K562 (cell line): ENCODE results near the gene RASGRP2. TPM values are rescaled to one million over a fixed set of nuclear protein-coding genes. Genes with fewer than 3 reads are reported as not detected.

Source experiments
- BRD9 ChIP-seq: fragments of 450-650 bp; IDR thresholded peaks from 2 replicates; pipeline ENCODE4 v1.6.1; 2018; ENCODE audit warnings: low read depth; ENCODE audit not compliant: partially characterized antibody
- CEBPG ChIP-seq, 3 experiments: fragments of 200-800 bp in 1 of 3; sonication (Bioruptor generic) in 1 of 3; sonication (generic) in 1 of 3; formaldehyde crosslinking in 1 of 3; IDR thresholded peaks in 2 of 3; conservative IDR thresholded peaks in 1 of 3; 2 replicates each; pipeline versions ENCODE4 v1.6.1 to v1.8.0; 2016 to 2022; ENCODE audit warnings: missing compliant biosample characterization in 2 of 3, missing genetic modification characterization in 2 of 3, mild to moderate bottlenecking in 1 of 3, missing genetic modification reagents in 1 of 3
- DIDO1 ChIP-seq: fragments of 450-650 bp; IDR thresholded peaks from 2 replicates; pipeline ENCODE4 v1.6.1; 2016; ENCODE audit warnings: low read depth, missing biosample characterization, missing genetic modification characterization
- GTF2A2 ChIP-seq: IDR thresholded peaks from 2 replicates; pipeline ENCODE4 v1.6.1; 2016; ENCODE audit warnings: mild to moderate bottlenecking, missing genetic modification characterization, missing compliant biosample characterization
- HCFC1 ChIP-seq: IDR thresholded peaks from 2 replicates; pipeline ENCODE4 v1.6.1; 2012; ENCODE audit warnings: low read depth, low read length, improper control_type of control experiment
- HMG20A ChIP-seq: fragments of 450-650 bp; formaldehyde crosslinking; conservative IDR thresholded peaks from 2 replicates; pipeline ENCODE4 v1.4.0; 2020; ENCODE audit warnings: mild to moderate bottlenecking, mixed read lengths
- HSF4 ChIP-seq: fragments of 250-450 bp; sonication (Bioruptor Pico); IDR thresholded peaks from 2 replicates; pipeline ENCODE4 v2.1.2; 2022; ENCODE audit warnings: mild to moderate bottlenecking, moderate library complexity, borderline replicate concordance
- IRF9 ChIP-seq: fragments of 450-650 bp; IDR thresholded peaks from 2 replicates; pipeline ENCODE4 v1.6.1; 2016; ENCODE audit warnings: missing biosample characterization, missing genetic modification characterization
- KLF1 ChIP-seq: fragments of 450-650 bp; IDR thresholded peaks from 2 replicates; pipeline ENCODE4 v1.6.1; 2016; ENCODE audit warnings: missing genetic modification characterization, missing compliant biosample characterization
- POLR2AphosphoS2 ChIP-seq: IDR thresholded peaks from 2 replicates; pipeline ENCODE4 v1.6.1; 2012; ENCODE audit warnings: low read length, improper control_type of control experiment
- RFX5 ChIP-seq: IDR thresholded peaks from 2 replicates; pipeline ENCODE4 v1.6.1; 2011; ENCODE audit warnings: low read depth, mild to moderate bottlenecking, improper control_type of control experiment, low read length
- RNF219 ChIP-seq: fragments of 250-450 bp; sonication (Bioruptor Pico); IDR thresholded peaks from 2 replicates; pipeline ENCODE4 v1.5.0; 2022; ENCODE audit warnings: mild to moderate bottlenecking
- SMAD3 ChIP-seq: fragments of 450-650 bp; formaldehyde crosslinking; conservative IDR thresholded peaks from 2 replicates; pipeline ENCODE4 v1.4.0; 2020; ENCODE audit warnings: mild to moderate bottlenecking
- STAG1 ChIP-seq: sonication (generic); formaldehyde crosslinking; IDR thresholded peaks from 2 replicates; pipeline ENCODE4 v1.5.0; 2020; ENCODE audit warnings: missing genetic modification reagents, borderline replicate concordance
- ZC3H8 ChIP-seq: fragments of 450-650 bp; IDR thresholded peaks from 2 replicates; pipeline ENCODE4 v1.6.1; 2017
- ZNF12 ChIP-seq: sonication (generic); formaldehyde crosslinking; IDR thresholded peaks from 2 replicates; pipeline ENCODE4 v1.4.0; 2020; ENCODE audit warnings: mild to moderate bottlenecking, missing genetic modification reagents
- ZNF239 ChIP-seq: fragments of 250-450 bp; sonication (Bioruptor Pico); IDR thresholded peaks from 2 replicates; pipeline ENCODE4 v1.4.0; 2020; ENCODE audit warnings: mild to moderate bottlenecking
- polyA plus RNA-seq, 8 experiments: library from polyadenylated mRNA; depleted of rRNA in 4 of 8; stranded (reverse) in 5 of 8; unstranded in 3 of 8; fragments of >200 nt; fragmentation: Nextera tagmentation in 2 of 8; fragmentation: Illumina TruSeq in 1 of 8; extraction: Ambion mirVana in 2 of 8; extraction: Trizol in 1 of 8; gene quantifications; 2 replicates each; pipeline versions ENCODE4 v1.2.1 to v1.2.3, GENCODE V29; 2011 to 2014; ENCODE audit warnings: inconsistent platforms in 1 of 8, missing spikeins in 1 of 8
- total RNA-seq, 7 experiments: library from RNA; depleted of rRNA in 6 of 7; stranded (reverse); fragments of >200 nt in 6 of 7; fragmentation: Illumina TruSeq in 2 of 7; extraction: Trizol in 2 of 7; gene quantifications; 2 replicates each; pipeline versions ENCODE4 v1.2.1 to v1.2.3, GENCODE V29; 2011 to 2021; ENCODE audit warnings: low replicate concordance in 1 of 7
- TF ChIP-seq, protein P1 (sequence below): sonication (generic); formaldehyde crosslinking; IDR thresholded peaks from 2 replicates; pipeline ENCODE4 v1.8.0; 2022; ENCODE audit warnings: mild to moderate bottlenecking, missing genetic modification reagents
- TF ChIP-seq, protein P2 (sequence below): sonication (generic); formaldehyde crosslinking; IDR thresholded peaks from 2 replicates; pipeline ENCODE4 v1.8.0; 2022; ENCODE audit warnings: mild to moderate bottlenecking, missing genetic modification reagents

The RASGRP2 gene
- total and polyA plus RNA-seq, 9 of the 15 experiments (the other 6 are each of a cell fraction or from before 2014, with no cell fraction given) = 0.87 to 22.7 (median 5.5) TPM

DNA sequence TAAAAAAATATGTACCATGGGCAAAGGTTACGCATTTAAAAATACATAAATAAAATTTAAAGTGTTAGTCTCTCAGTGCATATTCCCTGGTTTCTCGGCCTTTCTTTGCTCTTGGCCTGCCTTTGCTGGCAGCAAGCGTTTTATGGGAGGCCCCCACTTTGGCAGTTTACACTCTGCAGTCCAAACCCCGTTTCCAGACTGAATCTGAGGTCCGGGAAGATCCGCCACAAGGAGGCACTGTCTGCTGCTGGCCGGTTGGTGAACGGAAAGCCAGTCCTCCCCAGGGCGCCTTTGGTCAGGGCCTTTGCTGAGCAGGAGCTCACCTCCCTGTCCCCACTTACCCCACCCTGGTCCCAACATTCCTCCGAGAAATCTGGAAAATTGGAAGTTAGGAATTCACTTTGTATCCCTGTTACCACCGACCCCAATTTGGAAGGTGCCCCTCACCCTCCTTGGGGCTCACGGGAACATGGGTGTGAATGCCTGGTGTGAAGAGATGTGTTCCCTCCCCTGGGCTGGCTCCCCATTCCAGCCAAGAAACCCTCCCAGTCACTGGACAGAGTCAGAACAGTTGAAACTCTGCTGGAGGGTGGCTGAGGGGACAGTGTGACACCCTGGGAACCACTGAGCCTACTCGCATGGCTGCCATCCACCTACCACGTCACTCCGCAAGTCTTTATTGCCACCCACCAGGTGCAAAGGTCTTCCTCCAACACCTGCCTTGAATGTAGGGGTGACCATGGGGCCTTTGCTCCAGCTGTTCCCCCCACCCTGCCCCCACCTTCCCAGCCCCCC lies 43.8 kb upstream of the RASGRP2 start (continued):
- no peak for TF ChIP-seq HSF4 (CRISPR knock-in tag)
- TF ChIP-seq CEBPG (CRISPR knock-in tag; IDR thresholded peaks at IDR 0.05) = no peak
- TF ChIP-seq CEBPG (tag; conservative IDR thresholded peaks at IDR 0.05 in 1 of 2, IDR thresholded peaks at IDR 0.05 in 1 of 2) = no peak
- TF ChIP-seq, protein P1, sequence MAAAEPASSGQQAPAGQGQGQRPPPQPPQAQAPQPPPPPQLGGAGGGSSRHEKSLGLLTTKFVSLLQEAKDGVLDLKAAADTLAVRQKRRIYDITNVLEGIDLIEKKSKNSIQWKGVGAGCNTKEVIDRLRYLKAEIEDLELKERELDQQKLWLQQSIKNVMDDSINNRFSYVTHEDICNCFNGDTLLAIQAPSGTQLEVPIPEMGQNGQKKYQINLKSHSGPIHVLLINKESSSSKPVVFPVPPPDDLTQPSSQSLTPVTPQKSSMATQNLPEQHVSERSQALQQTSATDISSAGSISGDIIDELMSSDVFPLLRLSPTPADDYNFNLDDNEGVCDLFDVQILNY (CRISPR knock-in tag) = no peak
- TF ChIP-seq HCFC1 = no peak
- no peak for TF ChIP-seq GTF2A2
- TF ChIP-seq STAG1 = peak; percentile 55; the same call in 1 of the 2 replicates
- no peak for TF ChIP-seq RNF219
- TF ChIP-seq KLF1 (tag) = no peak
- no peak for TF ChIP-seq DIDO1
- no peak for TF ChIP-seq POLR2AphosphoS2
- TF ChIP-seq BRD9 = no peak
- no peak for TF ChIP-seq ZC3H8
- TF ChIP-seq IRF9 = no peak
- no peak for TF ChIP-seq ZNF12
- no peak for TF ChIP-seq RFX5
- TF ChIP-seq SMAD3 (CRISPR knock-in tag) = no peak
- TF ChIP-seq ZNF239 (CRISPR knock-in tag) = no peak
- TF ChIP-seq, protein P2, sequence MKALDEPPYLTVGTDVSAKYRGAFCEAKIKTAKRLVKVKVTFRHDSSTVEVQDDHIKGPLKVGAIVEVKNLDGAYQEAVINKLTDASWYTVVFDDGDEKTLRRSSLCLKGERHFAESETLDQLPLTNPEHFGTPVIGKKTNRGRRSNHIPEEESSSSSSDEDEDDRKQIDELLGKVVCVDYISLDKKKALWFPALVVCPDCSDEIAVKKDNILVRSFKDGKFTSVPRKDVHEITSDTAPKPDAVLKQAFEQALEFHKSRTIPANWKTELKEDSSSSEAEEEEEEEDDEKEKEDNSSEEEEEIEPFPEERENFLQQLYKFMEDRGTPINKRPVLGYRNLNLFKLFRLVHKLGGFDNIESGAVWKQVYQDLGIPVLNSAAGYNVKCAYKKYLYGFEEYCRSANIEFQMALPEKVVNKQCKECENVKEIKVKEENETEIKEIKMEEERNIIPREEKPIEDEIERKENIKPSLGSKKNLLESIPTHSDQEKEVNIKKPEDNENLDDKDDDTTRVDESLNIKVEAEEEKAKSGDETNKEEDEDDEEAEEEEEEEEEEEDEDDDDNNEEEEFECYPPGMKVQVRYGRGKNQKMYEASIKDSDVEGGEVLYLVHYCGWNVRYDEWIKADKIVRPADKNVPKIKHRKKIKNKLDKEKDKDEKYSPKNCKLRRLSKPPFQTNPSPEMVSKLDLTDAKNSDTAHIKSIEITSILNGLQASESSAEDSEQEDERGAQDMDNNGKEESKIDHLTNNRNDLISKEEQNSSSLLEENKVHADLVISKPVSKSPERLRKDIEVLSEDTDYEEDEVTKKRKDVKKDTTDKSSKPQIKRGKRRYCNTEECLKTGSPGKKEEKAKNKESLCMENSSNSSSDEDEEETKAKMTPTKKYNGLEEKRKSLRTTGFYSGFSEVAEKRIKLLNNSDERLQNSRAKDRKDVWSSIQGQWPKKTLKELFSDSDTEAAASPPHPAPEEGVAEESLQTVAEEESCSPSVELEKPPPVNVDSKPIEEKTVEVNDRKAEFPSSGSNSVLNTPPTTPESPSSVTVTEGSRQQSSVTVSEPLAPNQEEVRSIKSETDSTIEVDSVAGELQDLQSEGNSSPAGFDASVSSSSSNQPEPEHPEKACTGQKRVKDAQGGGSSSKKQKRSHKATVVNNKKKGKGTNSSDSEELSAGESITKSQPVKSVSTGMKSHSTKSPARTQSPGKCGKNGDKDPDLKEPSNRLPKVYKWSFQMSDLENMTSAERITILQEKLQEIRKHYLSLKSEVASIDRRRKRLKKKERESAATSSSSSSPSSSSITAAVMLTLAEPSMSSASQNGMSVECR (CRISPR knock-in tag) = no peak
- no peak for TF ChIP-seq HMG20A
